CD4-positive, alpha-beta T cell treated with Interleukin-17A for 1 hour (primary cell): ENCODE data around the gene CDC42EP2.

ENCODE experiments used
- DNase-seq: peaks from one replicate; pipeline ENCODE4 v3.0.0-alpha.2; 2020

Gene CDC42EP2

DNA sequence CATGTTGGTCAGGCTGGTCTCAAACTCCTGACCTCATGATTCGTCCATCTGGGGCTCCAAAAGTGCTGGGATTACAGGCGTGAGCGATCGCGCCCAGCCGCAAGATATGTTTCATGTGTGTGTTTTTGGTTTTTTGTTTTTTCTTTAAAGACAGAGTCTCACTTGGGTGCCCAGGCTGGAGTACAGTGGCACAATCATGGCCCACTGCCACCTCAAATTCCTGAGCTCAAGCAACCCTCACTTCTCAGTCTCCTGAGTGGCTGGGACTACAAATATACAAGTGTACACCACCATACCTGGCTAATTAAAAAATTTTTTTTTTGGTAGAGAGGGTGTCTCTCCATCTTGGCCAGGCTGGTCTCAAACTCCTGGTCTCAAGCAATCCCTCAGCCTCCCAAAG lies 48.3 kb downstream of the CDC42EP2 start:
- no peak for DNase-seq

DNA sequence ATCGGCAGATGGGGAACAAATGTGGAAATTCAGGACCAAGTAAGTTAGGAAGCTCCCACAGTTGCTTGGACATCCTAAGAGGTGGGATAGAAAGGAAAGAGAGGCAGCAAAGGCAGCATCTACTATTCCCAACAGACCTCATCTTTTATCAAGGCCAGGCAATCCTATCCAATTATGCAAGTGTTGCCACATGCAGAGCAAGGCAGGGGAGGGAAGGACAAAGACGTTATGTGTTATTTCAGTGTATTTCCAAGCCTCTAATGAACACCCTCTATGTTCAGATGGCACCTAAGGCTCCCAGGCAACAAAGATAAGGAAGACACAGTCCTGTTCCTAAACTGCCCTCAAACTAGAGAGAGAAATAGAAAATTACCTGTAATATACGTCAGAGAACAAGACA lies 49.1 kb downstream of the CDC42EP2 start:
- no peak for DNase-seq

- peak; percentile 77 for DNase-seq
Observed at GRCh38 chr11:65366340-65366773, 51.7 kb downstream of the CDC42EP2 start.

DNA sequence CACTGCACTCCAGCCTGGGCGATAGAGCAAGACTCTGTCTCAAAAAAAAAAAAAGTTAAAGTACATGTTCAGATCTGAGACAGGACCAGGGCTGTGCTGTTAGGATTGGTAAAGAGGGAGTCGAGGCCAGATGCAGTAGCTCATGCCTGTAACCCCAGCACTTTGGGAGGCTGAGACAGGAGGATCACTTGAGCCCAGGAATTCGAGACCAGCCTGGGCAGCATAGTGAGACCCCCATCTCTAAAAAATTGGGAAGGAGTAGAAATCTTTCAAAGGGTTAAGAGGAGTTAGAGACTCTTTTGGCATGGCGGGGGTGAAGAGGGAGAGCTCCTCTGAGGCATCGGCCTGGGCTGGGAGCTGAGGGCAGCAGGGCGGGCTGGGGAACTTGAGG lies 56.0 kb downstream of the CDC42EP2 start:
- DNase-seq, result no peak
